GM12874 (cell line): Measurements from ENCODE around the gene RBM20.

Experiments used
- TF ChIP-seq, protein P1 (sequence below): IDR thresholded peaks from 2 replicates; pipeline ENCODE4 v1.5.1; 2011; ENCODE audit warnings: low read depth, mild to moderate bottlenecking, control low read depth, low read length, moderate library complexity; ENCODE audit not compliant: insufficient read depth

RBM20 gene

DNA sequence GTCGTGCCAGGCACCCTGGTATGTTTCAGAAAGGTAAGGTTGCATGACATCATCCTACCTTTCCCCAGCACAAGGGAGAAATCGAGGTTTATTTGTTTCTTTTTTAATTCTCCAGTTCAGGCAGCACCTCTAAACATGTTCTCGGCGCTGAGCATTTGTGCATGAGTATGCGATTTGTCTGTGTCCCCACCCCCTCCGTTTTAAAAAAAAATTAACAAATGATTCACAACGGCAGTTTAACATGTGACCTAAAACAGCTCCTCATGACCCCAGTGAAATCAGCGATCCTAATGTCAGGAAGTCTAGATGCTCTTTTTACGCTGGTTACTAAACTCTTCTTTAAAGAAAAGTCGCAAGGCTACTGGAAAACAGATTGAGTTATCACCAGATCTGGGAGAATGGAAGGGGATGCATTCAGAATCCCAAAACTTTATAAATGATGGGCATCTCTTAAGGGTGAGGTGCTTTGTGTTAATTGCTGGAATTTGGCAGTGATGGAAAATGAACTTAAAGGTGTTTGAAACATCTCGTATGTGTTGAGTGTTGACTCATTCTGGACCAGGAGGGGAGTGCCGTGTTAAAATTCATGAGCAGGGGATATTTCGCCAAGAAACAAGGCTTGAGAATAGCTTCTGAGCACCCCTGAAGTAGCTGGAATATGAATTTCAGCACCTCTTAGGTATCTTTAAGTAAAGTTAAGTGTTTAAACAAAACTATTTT lies 120.8 kb downstream of the RBM20 start:
- TF ChIP-seq, protein P1, sequence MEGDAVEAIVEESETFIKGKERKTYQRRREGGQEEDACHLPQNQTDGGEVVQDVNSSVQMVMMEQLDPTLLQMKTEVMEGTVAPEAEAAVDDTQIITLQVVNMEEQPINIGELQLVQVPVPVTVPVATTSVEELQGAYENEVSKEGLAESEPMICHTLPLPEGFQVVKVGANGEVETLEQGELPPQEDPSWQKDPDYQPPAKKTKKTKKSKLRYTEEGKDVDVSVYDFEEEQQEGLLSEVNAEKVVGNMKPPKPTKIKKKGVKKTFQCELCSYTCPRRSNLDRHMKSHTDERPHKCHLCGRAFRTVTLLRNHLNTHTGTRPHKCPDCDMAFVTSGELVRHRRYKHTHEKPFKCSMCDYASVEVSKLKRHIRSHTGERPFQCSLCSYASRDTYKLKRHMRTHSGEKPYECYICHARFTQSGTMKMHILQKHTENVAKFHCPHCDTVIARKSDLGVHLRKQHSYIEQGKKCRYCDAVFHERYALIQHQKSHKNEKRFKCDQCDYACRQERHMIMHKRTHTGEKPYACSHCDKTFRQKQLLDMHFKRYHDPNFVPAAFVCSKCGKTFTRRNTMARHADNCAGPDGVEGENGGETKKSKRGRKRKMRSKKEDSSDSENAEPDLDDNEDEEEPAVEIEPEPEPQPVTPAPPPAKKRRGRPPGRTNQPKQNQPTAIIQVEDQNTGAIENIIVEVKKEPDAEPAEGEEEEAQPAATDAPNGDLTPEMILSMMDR, result no peak

DNA sequence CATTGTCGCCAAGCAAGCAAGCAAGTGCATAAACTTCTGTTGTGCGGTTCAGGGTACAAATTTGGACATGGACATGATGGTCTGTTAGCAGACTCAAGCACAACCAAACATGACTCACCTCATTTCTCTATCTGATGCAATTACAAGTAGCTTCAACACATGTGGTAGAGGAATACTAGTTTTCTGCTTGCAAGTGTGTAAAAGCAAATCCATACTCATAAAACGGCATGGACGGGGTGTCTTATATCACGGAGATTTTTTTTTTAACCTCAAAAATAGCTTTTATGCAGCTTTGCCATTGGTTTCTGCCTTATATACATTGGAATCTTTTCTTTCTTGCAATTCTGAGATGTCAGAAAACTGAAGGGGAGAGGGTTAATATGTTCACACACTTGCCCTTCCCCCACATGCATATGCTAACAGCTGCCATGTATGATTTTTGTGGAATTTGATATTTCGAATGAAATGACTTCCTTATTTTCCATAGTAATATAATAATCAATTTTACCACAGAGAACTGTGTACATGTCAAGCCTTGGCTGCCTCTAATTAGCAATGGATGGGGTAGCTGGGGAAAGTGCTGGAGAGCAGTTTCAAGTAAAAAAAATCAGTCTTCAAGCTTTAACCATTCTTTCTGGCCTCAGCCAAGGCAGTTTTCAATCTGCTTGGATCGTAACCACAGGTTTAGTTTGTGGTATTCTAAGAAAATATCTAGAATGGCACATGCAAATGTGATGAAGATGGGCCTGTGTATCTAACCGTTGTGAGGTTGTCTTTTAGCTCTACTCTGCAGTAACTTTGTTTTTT lies 121.6 kb downstream of the RBM20 start:
- TF ChIP-seq, protein P1, result no peak

DNA sequence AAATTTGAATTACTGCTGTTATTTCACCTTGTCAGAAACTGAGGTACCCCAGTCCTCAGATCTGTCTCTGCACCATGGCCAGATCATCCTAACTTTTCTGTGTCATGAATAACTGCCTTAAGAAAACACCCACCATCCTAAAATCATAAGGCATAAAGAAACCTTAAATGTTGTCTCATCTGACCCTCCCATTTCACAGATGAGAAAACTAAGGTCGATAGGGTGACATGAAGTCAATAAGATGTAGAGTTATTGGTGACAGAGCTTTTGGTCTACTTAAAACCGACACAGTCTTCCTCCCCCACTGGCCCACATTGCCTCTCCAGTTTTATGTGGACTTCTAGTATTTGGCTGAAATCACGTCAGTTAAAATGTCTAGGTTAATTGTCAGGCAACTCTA lies 126.1 kb downstream of the RBM20 start:
- TF ChIP-seq, protein P1, result no peak

DNA sequence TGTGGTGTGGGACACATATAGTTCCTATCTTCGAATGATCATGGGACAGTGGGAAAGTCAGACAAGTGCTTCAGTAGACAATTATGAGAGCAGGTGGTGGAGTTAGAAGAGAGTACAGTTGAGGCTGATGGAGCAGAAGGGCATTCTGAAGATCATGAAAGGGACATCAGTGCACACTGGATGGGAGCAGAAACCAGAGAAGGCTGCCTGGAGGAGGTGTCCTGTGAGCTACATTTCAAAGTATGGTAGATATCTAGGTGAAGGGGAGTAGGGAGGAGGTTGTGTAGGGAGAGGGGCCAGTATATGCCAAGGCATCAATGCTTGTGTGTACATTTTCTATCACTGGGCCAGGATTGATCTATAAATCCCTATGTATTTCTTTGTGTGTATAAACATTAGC lies 127.3 kb downstream of the RBM20 start:
- TF ChIP-seq, protein P1, result no peak

DNA sequence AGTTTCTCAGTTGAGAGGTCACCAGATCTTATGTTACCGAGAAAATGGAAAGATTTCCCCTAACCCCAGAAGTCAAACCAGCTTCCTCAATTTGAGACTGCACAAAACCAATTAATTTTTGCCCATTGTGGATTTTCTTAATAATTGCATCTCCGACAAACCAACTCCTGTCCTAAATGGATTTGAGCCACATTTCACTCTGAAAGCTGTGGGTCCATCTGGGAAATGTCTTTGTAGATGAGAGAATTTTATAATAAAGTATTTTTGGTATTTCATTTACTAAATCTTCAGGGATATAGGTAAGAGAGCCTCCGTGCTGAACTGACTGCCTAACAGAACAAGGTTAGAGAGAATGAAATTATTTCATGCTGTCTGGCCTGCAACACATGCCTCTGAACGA lies 127.9 kb downstream of the RBM20 start:
- TF ChIP-seq, protein P1, result no peak

DNA sequence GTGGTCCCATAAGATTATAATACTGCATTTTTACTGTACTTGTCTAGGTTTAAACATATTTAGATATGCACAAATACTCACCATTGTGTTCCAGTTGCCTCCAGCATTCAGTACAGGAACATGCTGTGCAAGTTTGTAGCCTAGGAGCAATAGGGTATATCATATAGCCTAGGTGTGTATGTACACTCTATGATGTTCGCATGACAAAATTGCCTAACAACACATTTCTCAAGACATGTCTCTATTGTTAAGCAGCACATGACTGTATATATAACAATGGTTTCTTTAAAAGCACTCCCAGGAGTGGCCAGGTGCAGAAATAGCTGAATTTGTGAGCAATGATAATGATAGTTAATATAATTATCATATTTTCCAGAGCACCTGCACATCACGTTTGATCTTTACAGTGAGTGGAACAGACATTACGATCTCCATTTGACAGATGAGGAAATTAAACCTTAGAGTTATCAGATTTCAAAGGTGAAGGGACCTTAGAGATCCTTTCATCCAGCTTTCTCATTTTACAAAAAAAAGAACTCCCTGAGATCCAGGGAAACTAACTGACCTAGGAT lies 128.4 kb downstream of the RBM20 start:
- TF ChIP-seq, protein P1, result no peak

DNA sequence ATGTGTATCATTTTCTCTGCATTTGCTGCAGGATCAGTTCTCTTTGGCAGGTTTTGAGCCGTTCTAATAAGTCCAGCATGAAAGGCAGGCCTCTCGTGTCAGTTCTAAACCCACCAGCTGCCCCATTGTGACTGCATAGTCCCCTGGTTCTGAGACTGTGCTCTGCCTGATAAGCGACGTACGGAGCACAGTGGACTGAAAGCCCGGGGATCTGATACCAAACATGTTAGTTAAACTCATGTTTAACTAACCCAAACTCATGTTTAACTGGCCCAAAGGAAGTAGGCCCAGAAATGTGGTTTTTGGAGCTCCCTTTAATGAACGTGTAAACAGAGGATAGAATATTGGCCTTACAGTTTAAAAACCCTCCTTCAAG lies 129.5 kb downstream of the RBM20 start:
- TF ChIP-seq, protein P1, result no peak
